Stimulated activated CD4-positive, alpha-beta T cell treated with anti-CD3 and anti-CD28 coated beads, Interleukin-4, amount 100 ng/mL, for 24 hours (primary cell): ENCODE results near the gene RAB5IF.
"Not testable (repeated sequence)": the region's sequence is repeated elsewhere in the genome, so short reads cannot be mapped to it uniquely, and the experiment has no call there.

ENCODE experiments used
- DNase-seq: peaks from one replicate; pipeline ENCODE4 v3.0.0-alpha.2; 2020

The RAB5IF gene

GRCh38 chr20:36587388-36588070 lies 18.1 kb upstream of the RAB5IF start:
- DNase-seq = no peak

DNA sequence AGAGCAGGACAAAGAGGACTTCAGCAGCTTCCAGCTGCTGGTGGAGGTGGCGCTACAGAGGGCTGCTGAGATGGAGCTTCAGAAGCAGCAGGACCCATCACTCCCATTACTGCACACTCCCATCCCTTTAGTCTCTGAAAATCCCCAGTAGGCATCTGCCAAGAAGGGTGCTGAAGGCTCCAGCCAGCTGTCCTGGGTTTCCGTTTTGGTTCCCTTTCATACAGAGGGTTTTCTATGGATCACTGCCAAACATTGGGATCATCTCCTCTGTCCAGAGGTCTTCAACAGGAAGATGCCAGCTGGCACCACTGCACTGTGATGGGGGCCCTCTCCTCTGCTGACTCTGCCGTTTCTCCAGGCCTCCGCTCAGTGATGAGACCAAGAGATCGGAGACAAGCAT lies 14.3 kb upstream of the RAB5IF start:
- DNase-seq = no peak

DNA sequence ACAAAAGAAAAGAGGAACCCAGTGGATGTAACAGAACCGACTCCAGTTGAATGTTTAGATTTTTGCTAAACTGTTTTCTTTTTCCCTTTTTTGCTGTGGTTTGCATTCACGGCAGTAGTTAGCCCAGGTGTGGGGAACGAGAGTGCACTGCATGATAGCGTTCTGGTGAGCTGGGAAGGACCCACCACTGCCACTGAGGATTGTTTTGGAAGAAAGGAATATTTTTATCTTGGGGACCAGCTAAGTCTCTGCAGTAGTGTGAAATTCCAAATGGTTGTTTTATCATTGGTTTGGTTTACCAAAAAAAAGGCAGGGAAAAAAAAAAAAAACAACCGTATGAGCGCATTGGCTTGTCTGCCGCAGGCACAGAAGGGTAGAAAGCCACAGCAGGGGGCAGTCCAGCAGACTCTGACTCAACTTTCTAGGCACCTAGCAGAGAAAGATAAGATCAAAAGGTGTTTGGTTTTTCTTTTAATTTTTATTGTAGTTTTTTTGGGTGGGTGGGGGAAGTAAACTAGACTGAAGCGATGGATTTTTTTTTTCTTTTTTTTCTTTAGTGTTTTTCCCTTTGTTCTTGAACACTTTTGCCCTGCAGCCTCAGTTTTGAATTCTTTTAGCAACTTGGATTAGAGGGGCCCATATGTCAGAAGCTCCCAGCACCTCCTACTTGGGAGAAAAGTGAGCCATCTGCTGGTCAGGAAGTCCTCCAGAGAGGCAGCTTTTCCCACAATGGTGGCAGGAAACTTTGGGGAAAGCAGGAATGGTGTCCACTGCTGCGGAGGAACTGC lies 13.5 kb upstream of the RAB5IF start:
- DNase-seq = peak; percentile 60

- DNase-seq = no peak
Measured at GRCh38 chr20:36593347-36593929, 12.1 kb upstream of the RAB5IF start.

DNA sequence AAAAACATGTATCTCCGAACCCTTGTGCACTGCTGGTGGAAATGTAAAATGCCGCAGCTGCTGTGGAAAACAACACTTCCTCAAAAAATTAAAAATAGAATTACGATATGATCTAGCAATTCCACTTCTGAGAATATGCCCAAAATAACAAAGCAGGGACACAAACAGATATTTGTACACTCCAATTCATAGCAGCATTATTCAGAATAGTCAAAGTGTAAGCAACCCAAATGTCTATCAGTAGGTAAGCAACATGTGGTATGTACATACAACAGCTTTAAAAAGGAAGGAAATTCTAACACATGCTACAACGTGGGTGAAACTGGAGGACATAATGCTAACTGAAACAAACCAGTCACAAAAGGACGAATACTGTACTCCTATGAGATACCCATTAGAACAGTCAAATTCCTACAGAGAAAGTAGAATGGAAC lies 5.7 kb upstream of the RAB5IF start:
- DNase-seq = no peak

- DNase-seq = no peak
Measured at GRCh38 chr20:36601540-36601939, 4.0 kb upstream of the RAB5IF start.

DNA sequence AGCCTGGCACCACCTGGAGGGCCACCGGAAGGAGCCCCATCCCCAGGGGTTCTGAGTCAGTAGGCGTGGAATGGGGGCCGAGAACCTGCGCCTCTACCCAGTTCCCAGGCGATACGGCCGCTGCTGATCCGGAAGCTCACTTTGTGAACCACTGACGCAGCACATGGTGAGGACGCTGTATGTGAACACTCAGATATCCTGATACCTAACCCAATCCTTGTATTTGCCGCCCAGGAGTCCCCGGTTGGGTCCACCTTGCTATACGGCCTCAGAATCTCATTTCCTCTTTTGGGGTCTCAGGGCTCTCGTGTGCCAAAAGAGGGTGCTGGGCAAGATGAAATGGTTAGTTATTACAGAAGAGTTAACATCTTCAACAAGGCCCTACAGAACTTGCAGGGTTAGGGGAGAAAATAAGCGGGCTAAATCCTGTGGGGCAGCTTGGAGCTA lies 604 bp upstream of the RAB5IF start:
- peak; percentile 53 for DNase-seq

DNA sequence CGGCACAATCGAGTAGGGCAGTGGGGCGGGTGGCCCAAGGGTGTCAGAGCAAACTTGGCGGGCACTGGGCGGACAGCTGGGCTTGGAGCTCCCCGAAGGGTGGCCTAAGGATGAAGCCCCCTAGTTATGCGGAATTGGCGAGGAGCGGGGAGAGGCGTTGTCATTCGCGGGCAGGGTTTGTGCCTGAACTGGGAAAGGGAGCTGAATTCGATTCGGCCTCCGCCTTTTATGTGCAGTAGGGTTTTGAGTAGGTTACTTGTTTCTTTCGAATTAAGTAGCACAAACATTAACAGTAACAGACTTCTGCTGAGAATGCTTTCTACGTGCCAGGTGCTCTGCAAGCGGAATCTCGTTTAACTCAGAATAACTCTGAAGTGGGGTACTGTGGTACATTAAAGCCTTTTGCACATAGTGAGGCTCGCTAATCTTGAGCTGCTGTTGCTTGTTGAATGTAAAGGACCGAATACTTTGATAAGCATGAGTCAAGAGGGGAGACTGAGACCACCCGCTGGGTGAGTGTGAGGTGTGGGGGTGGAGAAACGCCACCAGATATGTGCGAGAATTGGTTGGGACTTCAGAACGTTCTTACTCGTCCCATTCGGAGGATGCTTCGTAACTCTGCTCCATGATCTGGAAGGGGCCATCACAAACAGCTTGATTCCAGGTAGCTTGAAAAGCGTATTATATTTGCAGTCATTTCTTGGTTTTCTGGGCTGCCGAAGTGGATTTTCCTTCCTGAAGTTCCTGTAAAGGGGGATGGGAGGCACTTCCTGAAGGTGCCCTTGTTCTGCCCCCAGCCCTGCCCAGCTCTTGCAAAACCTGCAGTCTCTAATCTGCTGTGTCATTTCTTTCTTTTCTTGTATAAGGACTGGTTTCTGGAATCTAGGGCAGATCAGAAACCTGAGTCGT lies 833 bp downstream of the RAB5IF start:
- DNase-seq = peak; percentile 18

DNA sequence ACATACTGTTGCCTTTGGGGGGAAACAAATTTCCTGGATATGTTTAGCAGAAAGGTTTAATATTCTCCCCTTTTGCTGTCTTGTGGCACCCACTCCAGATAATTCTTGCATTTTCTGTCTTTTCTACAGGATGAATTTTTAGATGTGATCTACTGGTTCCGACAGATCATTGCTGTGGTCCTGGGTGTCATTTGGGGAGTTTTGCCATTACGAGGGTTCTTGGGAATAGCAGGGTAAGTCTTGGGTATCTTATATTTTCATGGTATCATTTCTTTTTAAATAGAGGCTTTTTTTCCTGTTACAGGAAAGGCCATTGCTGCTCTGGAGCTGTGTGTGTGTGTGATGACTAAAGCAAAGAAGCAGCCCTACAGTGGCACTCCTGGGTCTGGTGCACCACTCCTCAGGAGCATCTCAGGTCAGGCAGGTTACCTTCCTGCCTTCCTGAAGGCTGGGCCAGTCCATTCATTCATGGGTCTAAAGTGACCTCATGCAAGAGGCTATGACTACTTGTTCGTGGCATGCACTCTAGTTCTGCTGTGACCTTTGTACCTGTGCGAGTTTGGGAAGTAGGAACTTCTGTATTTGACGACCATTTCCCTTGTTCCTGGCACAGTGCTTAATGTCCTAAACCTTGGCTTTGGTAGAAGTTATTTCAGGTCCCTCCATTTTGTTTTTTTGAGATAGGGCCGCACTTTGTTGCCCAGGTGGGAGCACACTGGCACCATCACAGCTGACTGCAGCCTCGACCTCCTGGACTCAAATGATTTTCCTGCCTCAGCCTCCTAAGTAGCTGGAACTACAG lies 2.2 kb downstream of the RAB5IF start:
- no peak for DNase-seq

- not testable (repeated sequence) for DNase-seq
Measured at GRCh38 chr20:36608388-36608728, 2.8 kb downstream of the RAB5IF start.

- DNase-seq = no peak
Measured at GRCh38 chr20:36611625-36612024, 6.0 kb downstream of the RAB5IF start.

DNA sequence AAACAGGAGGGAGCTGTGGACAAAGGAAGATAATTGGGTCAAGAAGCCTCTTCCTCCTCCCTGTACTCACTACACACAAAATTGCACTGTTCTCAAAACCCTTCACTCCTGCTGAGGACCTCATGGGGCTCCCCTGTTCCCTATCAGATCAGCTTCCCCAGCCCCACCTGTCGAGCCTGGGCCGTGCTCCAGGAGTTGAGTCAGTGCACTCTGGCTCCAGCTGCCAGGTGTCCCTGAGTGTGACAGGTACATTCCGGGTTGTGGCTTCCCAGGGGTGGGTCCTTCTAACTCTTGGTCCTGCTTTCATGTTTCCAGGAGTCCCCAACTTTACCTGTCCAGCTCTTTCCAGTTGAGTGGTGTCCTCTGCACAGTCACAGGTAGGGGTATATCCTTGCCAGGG lies 8.4 kb downstream of the RAB5IF start:
- no peak for DNase-seq

GRCh38 chr20:36614781-36615557 lies 9.4 kb downstream of the RAB5IF start:
- no peak for DNase-seq

- DNase-seq = no peak
Measured at GRCh38 chr20:36620917-36621316, 15.3 kb downstream of the RAB5IF start.

GRCh38 chr20:36623444-36623843 lies 17.9 kb downstream of the RAB5IF start:
- DNase-seq = no peak

DNA sequence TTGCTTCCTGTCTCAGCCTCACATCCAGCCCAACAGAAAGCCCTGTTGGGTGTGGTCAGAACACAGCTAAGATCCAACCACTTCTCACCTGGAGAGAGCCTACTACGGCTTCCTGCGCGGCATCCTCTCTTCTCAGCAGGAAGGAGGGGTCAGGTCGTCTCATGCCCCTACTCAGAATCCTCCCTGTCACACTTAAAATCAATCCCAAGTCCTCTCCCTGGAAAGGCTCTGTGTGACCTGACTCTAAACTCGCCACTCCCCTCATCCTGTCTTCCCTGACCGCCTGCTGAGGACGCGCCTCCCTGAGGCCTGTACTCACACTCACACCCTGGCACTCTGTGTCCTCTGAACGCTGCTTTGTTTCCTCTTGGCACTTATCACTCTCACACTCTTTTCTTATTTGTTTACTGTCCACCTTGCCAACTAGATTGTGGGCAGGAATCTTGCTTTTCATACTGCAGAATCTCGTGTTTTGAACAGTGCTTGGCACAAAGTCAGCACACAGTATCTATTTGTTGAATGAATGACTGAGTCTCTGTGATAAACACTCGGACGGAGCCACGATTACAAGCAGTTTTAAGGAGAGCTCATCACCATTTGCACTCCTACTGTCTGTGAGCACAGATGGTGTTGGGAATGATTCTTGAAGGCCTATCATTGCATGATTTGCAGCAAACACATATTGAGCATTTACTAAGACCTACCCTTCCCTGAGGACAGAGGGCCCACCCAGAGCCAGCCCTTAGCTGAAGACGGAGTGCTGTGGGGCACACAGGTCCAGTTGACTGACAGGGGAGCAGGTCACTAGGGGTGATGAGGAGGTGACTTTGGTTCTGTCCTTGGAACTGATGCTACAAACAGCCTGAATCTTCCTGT lies 18.7 kb downstream of the RAB5IF start:
- DNase-seq = no peak

- DNase-seq = no peak
Measured at GRCh38 chr20:36624944-36625324, 19.4 kb downstream of the RAB5IF start.

- no peak for DNase-seq
Measured at GRCh38 chr20:36628076-36628475, 22.5 kb downstream of the RAB5IF start.

- peak; percentile 41 for DNase-seq
Measured at GRCh38 chr20:36629719-36630681, 24.4 kb downstream of the RAB5IF start.
